HepG2 (cell line): ENCODE data around the gene ARFGAP3. TPM values are rescaled to one million over a fixed set of nuclear protein-coding genes. Genes with fewer than 3 reads are reported as not detected.

ENCODE experiments used
- ATAC-seq: fragments of 200-7000 bp; cut with Tn5 transposase; 3 replicates; pipeline ENCODE4 v1.9.1; 2020; ENCODE audit warnings: mild to moderate bottlenecking, moderate library complexity
- BruUV-seq: library from RNA; stranded (reverse); fragments of 400-500 nt; replicated peaks from 2 replicates; lab custom pipeline; 2021; lab: Mats Ljungman, UMichigan
- CTCF ChIA-PET: fragments of 300-600 bp; formaldehyde crosslinking; extraction: SDS; loops from one replicate; lab custom pipeline; 2021; ENCODE audit warnings: low total read pairs, inconsistent platforms, low intra/inter-chr PET ratio; lab: Yijun Ruan, JAX
- POLR2A ChIA-PET: fragments of 350-600 bp; sonication (Branson Sonifier 250); formaldehyde crosslinking; loops from one replicate; lab custom pipeline; 2020; ENCODE audit warnings: antibody characterized with exemption, inconsistent platforms; lab: Yijun Ruan, JAX
- DNase-seq: peaks from one replicate; pipeline ENCODE4 v3.0.0-alpha.2; 2015; ENCODE audit warnings: low spot score
- FAIRE-seq: peaks from 3 replicates; lab custom pipeline; 2011; peaks lifted over from hg19 to GRCh38; lab: Jason Lieb, UNC
- H2AFZ ChIP-seq: one replicate; pipeline ENCODE4 v1.6.1; 2011; ENCODE audit warnings: low read length, inconsistent platforms
- H3K27ac ChIP-seq: fragments of 300-600 bp; 3 replicates; pipeline ENCODE4 v1.8.0; 2011; ENCODE audit warnings: mixed run types, mild to moderate bottlenecking, mixed read lengths, low read length, inconsistent platforms; ENCODE audit not compliant: insufficient read depth; ENCODE audit errors: extremely low read length
- H3K27me3 ChIP-seq, 2 experiments: fragments of 200-600 bp in 1 of 2; 2 replicates in 1 of 2; 3 replicates in 1 of 2; pipeline versions ENCODE4 v1.6.0 to v1.8.0; 2011; ENCODE audit warnings: low read length in 2 of 2, mild to moderate bottlenecking in 2 of 2, moderate library complexity in 2 of 2, inconsistent platforms in 1 of 2; ENCODE audit not compliant: insufficient read depth in 2 of 2, control insufficient read depth in 1 of 2
- H3K36me3 ChIP-seq, 2 experiments: fragments of 200-600 bp in 1 of 2; replicated peaks in 1 of 2; 2 replicates in 1 of 2; 3 replicates in 1 of 2; pipeline versions ENCODE4 v1.5.1 to v1.8.0; 2011; ENCODE audit warnings: low read length in 2 of 2, inconsistent platforms in 1 of 2; ENCODE audit not compliant: insufficient read depth in 2 of 2, control insufficient read depth in 1 of 2
- H3K4me1 ChIP-seq: 2 replicates; pipeline ENCODE4 v1.5.1; 2012; ENCODE audit warnings: low read length, inconsistent platforms; ENCODE audit not compliant: insufficient read depth
- H3K4me2 ChIP-seq: 2 replicates; pipeline ENCODE4 v1.6.0; 2011; ENCODE audit warnings: low read depth, low read length, inconsistent platforms
- H3K4me3 ChIP-seq, 3 experiments: fragments of 200-600 bp in 1 of 3; sonication (generic), shearing (Covaris generic) in 1 of 3; replicated peaks in 1 of 3; 2 replicates each; pipeline ENCODE4 v1.5.1; 2011 to 2016; ENCODE audit warnings: low read length in 3 of 3, inconsistent platforms in 2 of 3, low read depth in 2 of 3, mild to moderate bottlenecking in 2 of 3, control low read depth in 1 of 3, mixed read lengths in 1 of 3; ENCODE audit not compliant: insufficient read depth in 1 of 3
- H3K79me2 ChIP-seq: one replicate; pipeline ENCODE4 v1.6.1; 2011; ENCODE audit warnings: low read length, inconsistent platforms; ENCODE audit not compliant: insufficient read depth
- H3K9ac ChIP-seq: 2 replicates; pipeline ENCODE4 v1.6.0; 2011; ENCODE audit warnings: mild to moderate bottlenecking, low read depth, low read length, inconsistent platforms; ENCODE audit not compliant: insufficient read depth
- H3K9me3 ChIP-seq: 2 replicates; pipeline ENCODE4 v1.5.1; 2012; ENCODE audit warnings: mild to moderate bottlenecking, low read length
- H4K20me1 ChIP-seq: 2 replicates; pipeline ENCODE4 v1.6.0; 2011; ENCODE audit warnings: inconsistent platforms, mild to moderate bottlenecking, low read length, moderate library complexity; ENCODE audit not compliant: insufficient read depth
- AGO2 ChIP-seq: fragments of 200-400 bp; formaldehyde crosslinking; optimal IDR thresholded peaks from 2 replicates; pipeline ENCODE3; 2017; ENCODE audit warnings: mild to moderate bottlenecking, low read depth, low read length, moderate library complexity
- FOSL2 ChIP-seq: sonication (generic); formaldehyde crosslinking; IDR thresholded peaks from 2 replicates; pipeline ENCODE4 v1.4.0; 2020; ENCODE audit warnings: missing genetic modification reagents
- RELA ChIP-seq: sonication (generic); formaldehyde crosslinking; IDR thresholded peaks from 2 replicates; pipeline ENCODE4 v1.4.0; 2020; ENCODE audit warnings: missing genetic modification reagents
- SIN3A ChIP-seq: IDR thresholded peaks from 2 replicates; pipeline ENCODE4 v1.6.1; 2011; ENCODE audit warnings: low read depth, mild to moderate bottlenecking, control low read depth, low read length, borderline replicate concordance
- ZSCAN31 ChIP-seq: sonication (generic); formaldehyde crosslinking; IDR thresholded peaks from 2 replicates; pipeline ENCODE4 v1.5.0; 2020; ENCODE audit warnings: low read depth, mild to moderate bottlenecking, missing genetic modification reagents
- WGBS: methylation state at CpG from one replicate; pipeline ENCODE4 v1.1.6; 2017; ENCODE audit warnings: low lambda C conversion rate; 5-methylcytosine and 5-hydroxymethylcytosine counted together
- in situ Hi-C: cut with HindIII; loops from 2 replicates; pipeline ENCODE4 v1.10.0; 2017; ENCODE audit warnings: low pct_unique_long_range_greater_than_20kb; ENCODE audit not compliant: extremely low pct_ligation_motif_present
- intact Hi-C: fragments of 100-400 bp; cut with micrococcal nuclease; formaldehyde crosslinking; loops from one replicate; pipeline ENCODE4 v1.10.0; 2022; ENCODE audit not compliant: unreplicated experiment
- polyA plus RNA-seq, 8 experiments: library from polyadenylated mRNA; depleted of rRNA in 3 of 8; stranded (reverse) in 7 of 8; unstranded in 1 of 8; fragments of >200 nt; fragmentation: Illumina TruSeq in 4 of 8; extraction: Trizol in 4 of 8; gene quantifications; 2 replicates each; pipeline versions ENCODE4 v1.2.1 to v1.2.3, GENCODE V29; 2011 to 2016; ENCODE audit warnings: low read depth in 4 of 8, missing spikeins in 1 of 8, mixed read lengths in 1 of 8; ENCODE audit not compliant: insufficient read depth in 1 of 8
- total RNA-seq, 5 experiments: library from RNA; depleted of rRNA; stranded (reverse); fragments of >200 nt; fragmentation: Illumina TruSeq; extraction: Trizol; gene quantifications; 2 replicates each; pipeline ENCODE4 v1.2.3, GENCODE V29; 2016; ENCODE audit warnings: low read depth in 1 of 5
- TF ChIP-seq, protein P1 (sequence below): sonication (generic); formaldehyde crosslinking; IDR thresholded peaks from 2 replicates; pipeline ENCODE4 v1.8.1; 2023; ENCODE audit warnings: mild to moderate bottlenecking, missing genetic modification reagents

The ARFGAP3 gene
- total and polyA plus RNA-seq, 2 of the 13 experiments (the other 11 are each of a cell fraction or from before 2014, with no cell fraction given): 41.7 to 61.6 TPM

DNA sequence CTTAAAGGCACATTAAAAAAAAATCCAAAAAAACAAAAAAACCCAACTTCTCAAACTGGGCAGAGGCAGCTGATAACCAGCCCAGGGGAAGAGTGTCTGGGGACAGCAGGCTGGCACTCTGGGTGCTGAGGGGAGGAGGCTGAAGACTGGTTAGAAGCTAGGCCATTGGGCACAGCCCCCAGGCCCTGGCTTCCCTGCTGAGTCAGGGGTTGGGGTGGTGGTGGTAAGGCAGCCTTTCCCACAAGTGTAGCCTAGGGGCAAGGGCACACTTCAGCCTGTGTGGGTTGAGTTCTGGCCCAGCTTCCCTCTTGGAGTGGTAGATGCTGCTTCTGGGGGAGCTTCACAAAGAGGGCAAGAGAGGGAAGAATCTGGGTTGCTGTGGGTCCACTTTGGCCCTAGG, 16.3 kb upstream of the ARFGAP3 start (continued):
- no peak for TF ChIP-seq RELA (CRISPR knock-in tag)
- no peak for TF ChIP-seq ZSCAN31 (CRISPR knock-in tag)

DNA sequence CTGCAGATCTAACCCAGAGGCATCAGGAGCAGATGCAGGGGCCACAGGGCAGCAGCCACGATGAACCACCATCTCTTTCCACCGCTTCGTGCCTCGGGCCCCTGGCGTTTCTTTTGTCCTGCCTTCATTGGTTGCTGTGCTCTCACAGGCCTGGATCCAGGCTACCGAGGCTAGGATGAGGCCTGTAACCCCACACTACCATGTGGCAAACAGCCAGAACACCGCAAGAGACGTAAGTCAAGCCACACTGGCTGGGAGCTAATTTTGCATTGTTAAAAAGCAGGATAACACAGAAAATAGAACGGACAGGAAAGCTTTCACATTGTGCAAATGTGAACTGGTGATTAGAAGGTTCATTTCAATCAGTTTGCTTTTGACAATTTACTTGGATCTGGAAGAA, 15.7 kb upstream of the ARFGAP3 start:
- POLR2A ChIA-PET: no interaction called here
- in situ Hi-C loops: no loop called here
- Histone ChIP-seq H3K27ac (no peak overlapping the region), H3K79me2 (no peaks in the 10 kb centered on the region), H2AFZ (no peak overlapping the region), H4K20me1 (no peaks in the 10 kb centered on the region)
- ATAC-seq: no peak
- TF ChIP-seq, protein P1, sequence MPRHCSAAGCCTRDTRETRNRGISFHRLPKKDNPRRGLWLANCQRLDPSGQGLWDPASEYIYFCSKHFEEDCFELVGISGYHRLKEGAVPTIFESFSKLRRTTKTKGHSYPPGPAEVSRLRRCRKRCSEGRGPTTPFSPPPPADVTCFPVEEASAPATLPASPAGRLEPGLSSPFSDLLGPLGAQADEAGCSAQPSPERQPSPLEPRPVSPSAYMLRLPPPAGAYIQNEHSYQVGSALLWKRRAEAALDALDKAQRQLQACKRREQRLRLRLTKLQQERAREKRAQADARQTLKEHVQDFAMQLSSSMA (CRISPR knock-in tag): no peak
- TF ChIP-seq AGO2 (peak; percentile 2), FOSL2 (CRISPR knock-in tag) (no peak), SIN3A (no peak)
- TF ChIP-seq, all 625 proteins: peak for 1
- Histone ChIP-seq H3K9me3 (no peaks in the 10 kb centered on the region), H3K27me3 (no peaks in the 10 kb centered on the region), H3K36me3 (peaks cover 35 to 78% of the 10 kb centered on the region in 2 experiments), H3K9ac (no peak overlapping the region), H3K4me3 (no peak overlapping the region), H3K4me2 (no peak overlapping the region), H3K4me1 (no peaks in the 10 kb centered on the region)
- CTCF ChIA-PET: no interaction called here
- WGBS: 98% methylated on average over 9 of the region's 9 CpGs
- FAIRE-seq: no peak
- no peak for DNase-seq
- intact Hi-C loops: no loop called here
- no TSS peak for BruUV-seq
